ENCODE data around the gene ASCC1. TPM values are rescaled to one million over a fixed set of nuclear protein-coding genes. Genes with fewer than 3 reads are reported as not detected.
A peak's percentile ranks its signal among the peaks of the same experiment; 100 is the strongest.

The ASCC1 gene
- total RNA-seq, 4 donors from 2014 or later, result 13.4 to 34.0 (median 20.5) TPM

- H3K36me3 ChIP-seq, result peaks cover 0 to 6% (median 0%) of the 10 kb centered on the region in 4 donors
- intact Hi-C loops (cut with DNase I; ENCODE audit: low total_unique reads) (no loop called here), in situ Hi-C loops (cut with MboI; ENCODE audit: low pct_ligation_motif_present in 1 of 4, low pct_unique_long_range_greater_than_20kb in 1 of 4, low sequenced_read_pairs in 3 of 4) (no loop called here)
- no peak overlapping the region for H3K27ac ChIP-seq
- H3K4me3 ChIP-seq, result no peak overlapping the region
- peaks cover 0 to 25% (median 2%) of the 10 kb centered on the region in 4 donors for H3K4me1 ChIP-seq
- no peak for DNase-seq
- no peaks in the 10 kb centered on the region for H3K27me3 ChIP-seq
- TF ChIP-seq POLR2AphosphoS5 (IDR thresholded peaks at IDR 0.05) (no peak), POLR2A (IDR thresholded peaks at IDR 0.05) (no peak), CTCF (IDR thresholded peaks at IDR 0.05) (no peak), EP300 (IDR thresholded peaks at IDR 0.05; ENCODE audit: low read depth) (no peak)
- H3K9me3 ChIP-seq, result no peaks in the 10 kb centered on the region
Observed at GRCh38 chr10:72174297-72174662, 41.8 kb downstream of the ASCC1 start.

- no peak overlapping the region for H3K27ac ChIP-seq
- intact Hi-C loops (cut with DNase I; ENCODE audit: low total_unique reads), result no loop called here
- 75 to 80% methylated on average over 2 to 7 of the region's 7 CpGs for WGBS, 2 donors (ENCODE audit: low coverage in 1 of 2)
- H3K4me1 ChIP-seq, result peaks cover 0 to 25% (median 2%) of the 10 kb centered on the region in 4 donors
- no peak for DNase-seq
- no peak for TF ChIP-seq EP300 (IDR thresholded peaks at IDR 0.05; ENCODE audit: low read depth)
- no peaks in the 10 kb centered on the region for H3K9me3 ChIP-seq
- no peak overlapping the region for H3K4me3 ChIP-seq
- no peaks in the 10 kb centered on the region for H3K27me3 ChIP-seq
- H3K36me3 ChIP-seq, result peaks cover 0 to 4% (median 0%) of the 10 kb centered on the region in 4 donors
- in situ Hi-C loops (cut with MboI; ENCODE audit: low pct_ligation_motif_present in 1 of 4, low pct_unique_long_range_greater_than_20kb in 1 of 4, low sequenced_read_pairs in 3 of 4), result no loop called here
Observed at GRCh38 chr10:72173619-72174296, 42.3 kb downstream of the ASCC1 start.

- in situ Hi-C loops (cut with MboI; ENCODE audit: low pct_ligation_motif_present in 1 of 4, low pct_unique_long_range_greater_than_20kb in 1 of 4, low sequenced_read_pairs in 3 of 4), result no loop called here
- H3K4me1 ChIP-seq, result peaks cover 0 to 25% (median 2%) of the 10 kb centered on the region in 4 donors
- WGBS, 2 donors (ENCODE audit: low coverage in 1 of 2), result 86 to 89% methylated on average over 3 of the region's 3 CpGs
Observed at GRCh38 chr10:72173262-72173618, 42.8 kb downstream of the ASCC1 start.

GRCh38 chr10:72171175-72171630 is 44.9 kb downstream of the ASCC1 start:
- peak; percentile 66 for DNase-seq

More at GRCh38 chr10:72173262-72173618, 42.8 kb downstream of the ASCC1 start:
- intact Hi-C loops (cut with DNase I; ENCODE audit: low total_unique reads), result no loop called here
- DNase-seq, result no peak
- Histone ChIP-seq H3K36me3 (no peaks in the 10 kb centered on the region), H3K27ac (no peak overlapping the region), H3K27me3 (no peaks in the 10 kb centered on the region), H3K9me3 (no peaks in the 10 kb centered on the region), H3K4me3 (no peak overlapping the region)
- TF ChIP-seq CTCF (IDR thresholded peaks at IDR 0.05) (no peak), EP300 (IDR thresholded peaks at IDR 0.05; ENCODE audit: low read depth) (no peak), POLR2AphosphoS5 (IDR thresholded peaks at IDR 0.05) (no peak), POLR2A (IDR thresholded peaks at IDR 0.05) (no peak)

GRCh38 chr10:72170733-72171132 is 45.3 kb downstream of the ASCC1 start:
- DNase-seq, result no peak
- WGBS, 2 donors (ENCODE audit: low coverage in 1 of 2), result 75 to 80% methylated on average over 4 of the region's 4 CpGs

More at GRCh38 chr10:72171175-72171630, 44.9 kb downstream of the ASCC1 start:
- in situ Hi-C loops (cut with MboI; ENCODE audit: low pct_ligation_motif_present in 1 of 4, low pct_unique_long_range_greater_than_20kb in 1 of 4, low sequenced_read_pairs in 3 of 4) (no loop called here), intact Hi-C loops (cut with DNase I; ENCODE audit: low total_unique reads) (no loop called here)
- Histone ChIP-seq H3K4me3 (no peak overlapping the region), H3K4me1 (peaks cover 0 to 25% (median 2%) of the 10 kb centered on the region in 4 donors), H3K27ac (peak overlapping the region; percentile 58 to 72 (median 64)), H3K27me3 (no peaks in the 10 kb centered on the region), H3K9me3 (no peaks in the 10 kb centered on the region), H3K36me3 (peaks cover 0 to 6% (median 0%) of the 10 kb centered on the region in 4 donors)
- 60 to 61% methylated on average over 6 to 7 of the region's 7 CpGs for WGBS, 2 donors (ENCODE audit: low coverage in 1 of 2)
- TF ChIP-seq POLR2AphosphoS5 (IDR thresholded peaks at IDR 0.05), result peak in 2 of 3 donors; percentile 25 to 38
- no peak for TF ChIP-seq POLR2A (IDR thresholded peaks at IDR 0.05)

More at GRCh38 chr10:72170733-72171132, 45.3 kb downstream of the ASCC1 start:
- peaks cover 0 to 6% (median 0%) of the 10 kb centered on the region in 4 donors for H3K36me3 ChIP-seq
- peaks cover 0 to 25% (median 2%) of the 10 kb centered on the region in 4 donors for H3K4me1 ChIP-seq
- H3K9me3 ChIP-seq, result no peaks in the 10 kb centered on the region
- TF ChIP-seq CTCF (IDR thresholded peaks at IDR 0.05) (no peak), POLR2A (IDR thresholded peaks at IDR 0.05) (no peak), EP300 (IDR thresholded peaks at IDR 0.05; ENCODE audit: low read depth) (no peak), POLR2AphosphoS5 (IDR thresholded peaks at IDR 0.05) (no peak)
- in situ Hi-C loops (cut with MboI; ENCODE audit: low pct_ligation_motif_present in 1 of 4, low pct_unique_long_range_greater_than_20kb in 1 of 4, low sequenced_read_pairs in 3 of 4) (no loop called here), intact Hi-C loops (cut with DNase I; ENCODE audit: low total_unique reads) (no loop called here)
- peak overlapping the region; percentile 58 to 72 (median 64) for H3K27ac ChIP-seq
- H3K4me3 ChIP-seq, result no peak overlapping the region
- H3K27me3 ChIP-seq, result no peaks in the 10 kb centered on the region
